ENCODE measurements around the gene PRIM2.
"Not testable (repeated sequence)": the region's sequence is repeated elsewhere in the genome, so short reads cannot be mapped to it uniquely, and the experiment has no call there.

- TF ChIP-seq CTCF (IDR thresholded peaks at IDR 0.05); EP300 (IDR thresholded peaks at IDR 0.05); POLR2A (IDR thresholded peaks at IDR 0.05; ENCODE audit: low read length): not testable (repeated sequence)
These were observed 148.5 kb downstream of the PRIM2 start for GRCh38 chr6:57465968-57466367.

Data from A549 (cell line).